ENCODE measurements around the gene LAMA5.

Gene LAMA5

DNA sequence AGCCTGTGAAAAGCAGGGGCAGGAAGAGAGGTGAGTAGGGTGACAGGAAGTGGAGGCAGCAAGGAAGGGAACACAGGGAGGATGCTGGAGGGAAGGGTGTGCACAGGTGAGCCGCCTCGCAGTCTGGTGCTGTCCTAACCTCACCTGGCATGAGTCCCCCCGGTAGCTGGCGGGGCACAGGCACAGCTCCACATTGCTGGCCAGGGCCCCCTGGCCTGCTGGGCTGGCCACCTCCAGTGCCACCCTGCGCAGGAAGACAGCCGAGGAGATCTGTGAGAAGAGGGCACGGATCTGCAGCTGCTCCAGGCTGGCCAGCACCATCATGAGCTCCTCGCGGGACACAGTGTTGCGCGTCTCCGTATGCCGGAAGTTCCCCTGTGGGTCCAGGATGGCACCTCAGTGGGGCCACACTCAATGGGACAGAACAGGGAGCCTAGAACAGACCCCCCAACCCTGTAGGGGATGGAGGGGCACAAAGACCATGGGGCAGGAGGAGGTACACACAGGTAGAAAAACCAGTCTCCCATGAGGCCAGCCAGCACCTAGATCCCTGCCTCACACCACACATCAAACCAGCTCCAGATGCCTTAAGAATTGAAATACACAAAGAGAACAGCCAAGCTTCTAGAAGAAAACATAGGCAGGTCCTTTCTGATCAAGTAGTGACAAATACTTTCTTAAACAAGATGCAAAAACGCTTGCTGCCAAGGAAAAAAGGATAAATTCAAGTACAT lies 41.8 kb downstream of the LAMA5 start:
- no peak for DNase-seq

DNA sequence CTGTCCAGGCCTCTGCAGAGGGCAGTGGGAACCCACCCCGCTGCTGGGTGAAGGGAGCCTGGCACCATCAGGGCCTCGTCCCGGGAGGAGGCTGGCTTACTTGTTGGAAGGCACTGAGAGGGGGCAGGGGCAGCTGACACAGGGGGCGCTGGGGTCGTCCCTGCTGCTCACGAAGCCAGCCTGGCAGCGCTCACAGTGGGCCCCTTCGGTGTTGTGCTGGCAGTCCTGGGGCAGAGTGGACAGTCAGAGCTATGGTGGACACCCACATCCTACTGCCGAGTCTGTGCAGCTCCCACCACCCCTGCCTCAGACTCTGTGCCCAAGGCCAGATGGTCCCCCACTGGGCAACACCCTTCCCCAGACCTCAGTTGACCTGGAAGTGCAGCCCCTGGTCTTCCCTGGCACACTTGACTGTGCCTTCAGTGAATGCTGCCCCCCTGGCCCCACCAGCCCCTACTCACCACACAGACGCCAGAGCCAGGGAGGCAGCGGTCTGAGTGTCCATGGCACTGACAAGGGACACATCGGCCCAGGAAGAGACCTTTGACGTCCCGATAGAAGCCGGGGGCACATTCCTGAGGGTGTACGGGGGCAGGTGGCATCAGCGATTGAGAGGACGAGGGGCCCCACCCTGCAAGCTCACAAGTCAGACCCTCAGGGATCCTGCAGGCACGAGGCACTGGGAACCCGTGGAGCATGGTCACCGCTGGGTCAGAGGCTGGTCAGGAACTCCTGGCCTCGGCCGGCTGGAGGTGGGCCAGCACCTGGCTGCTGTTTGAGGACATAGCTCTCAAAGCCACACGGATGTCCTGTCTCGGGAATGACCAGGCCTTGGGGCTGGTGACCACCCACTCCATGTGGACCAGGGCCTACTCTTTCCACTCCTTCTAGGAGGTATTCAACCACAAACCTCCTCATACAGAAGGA lies 42.9 kb downstream of the LAMA5 start:
- DNase-seq, result no peak

DNA sequence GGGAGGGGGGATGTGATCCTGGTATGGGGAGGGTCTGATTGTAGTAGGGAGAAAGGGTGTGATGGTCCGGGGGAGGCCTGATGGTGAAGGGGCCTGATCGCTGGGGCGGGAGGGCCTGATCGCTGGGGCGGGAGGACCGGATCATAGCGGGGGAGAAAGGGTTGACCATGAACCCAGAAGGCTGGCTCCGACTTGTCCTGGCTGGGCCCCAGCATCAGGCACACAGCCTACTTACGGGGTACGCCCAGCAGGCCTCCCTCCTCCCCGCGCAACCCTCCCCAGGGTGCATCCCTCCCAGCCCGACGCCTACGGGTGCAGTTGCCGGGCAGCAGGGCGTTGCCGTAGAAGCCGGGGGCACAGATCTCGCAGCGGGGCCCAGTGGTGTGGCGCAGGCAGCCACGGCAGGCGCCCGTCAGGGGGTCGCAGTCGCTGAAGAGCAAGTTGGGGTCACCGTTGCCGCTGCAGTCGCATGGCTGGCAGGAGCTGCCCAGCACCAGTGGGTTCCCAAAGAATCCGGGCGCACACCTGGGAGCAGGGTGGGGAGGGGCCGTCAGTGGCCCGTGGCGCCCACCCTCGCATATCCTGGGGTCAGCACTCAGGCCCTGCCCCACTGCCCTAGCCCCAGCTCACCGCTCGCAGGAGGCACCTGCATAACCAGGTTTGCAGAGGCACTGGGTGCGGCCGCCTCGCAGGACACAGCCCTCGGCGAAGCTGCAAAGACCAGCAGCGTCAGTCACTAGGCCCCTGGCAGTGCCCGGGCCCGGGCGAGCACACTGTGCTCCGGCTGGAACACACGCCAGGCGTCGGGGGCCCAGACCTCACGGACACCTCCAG lies 43.7 kb downstream of the LAMA5 start:
- DNase-seq, result no peak

DNA sequence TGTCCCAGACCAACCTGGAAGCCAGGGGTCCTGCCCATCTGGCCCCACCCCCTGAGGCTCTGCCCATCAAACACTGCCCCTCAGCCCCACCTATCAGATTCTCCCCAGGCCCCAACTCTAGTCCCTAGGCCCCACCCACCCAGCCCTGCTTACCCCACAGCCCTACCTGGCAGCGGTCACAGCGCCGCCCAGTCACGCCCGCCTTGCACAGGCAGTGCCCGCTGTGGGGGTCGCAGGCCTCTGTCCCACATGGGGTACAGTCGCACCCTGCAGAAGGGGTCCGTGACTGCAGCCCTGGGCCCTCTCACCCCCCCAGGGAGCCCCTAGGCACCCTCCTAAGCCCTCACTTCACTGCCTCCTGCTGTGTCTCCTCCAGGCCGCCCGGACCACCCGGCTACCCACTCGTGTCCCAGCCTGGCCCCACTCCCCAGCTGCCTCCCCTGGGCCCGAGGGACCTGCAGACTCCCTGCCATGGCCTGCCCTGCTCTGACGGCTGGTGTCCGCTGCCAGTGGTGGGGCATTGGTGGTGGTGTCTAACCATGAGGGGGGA lies 44.5 kb downstream of the LAMA5 start:
- DNase-seq, result no peak

DNA sequence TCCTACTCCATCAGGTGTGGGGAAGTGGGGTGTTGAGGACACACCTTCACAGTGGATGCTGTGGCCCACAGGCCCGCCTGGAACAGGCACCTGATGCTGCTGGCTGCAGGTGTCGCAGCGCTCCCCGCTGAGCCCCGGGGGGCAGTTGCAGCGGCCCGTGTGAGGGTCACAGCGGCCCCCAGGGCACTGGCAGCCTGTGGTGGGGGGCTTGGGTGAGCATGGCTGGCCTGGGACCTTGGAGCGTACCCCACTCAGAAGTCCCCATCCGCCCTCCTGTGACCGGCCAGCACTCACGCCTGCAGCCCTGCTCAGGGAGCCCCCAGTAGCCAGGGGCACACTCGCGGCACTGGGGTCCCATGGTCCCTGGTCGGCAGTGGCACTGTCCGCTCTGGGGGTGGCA lies 45.1 kb downstream of the LAMA5 start:
- DNase-seq, result no peak

DNA sequence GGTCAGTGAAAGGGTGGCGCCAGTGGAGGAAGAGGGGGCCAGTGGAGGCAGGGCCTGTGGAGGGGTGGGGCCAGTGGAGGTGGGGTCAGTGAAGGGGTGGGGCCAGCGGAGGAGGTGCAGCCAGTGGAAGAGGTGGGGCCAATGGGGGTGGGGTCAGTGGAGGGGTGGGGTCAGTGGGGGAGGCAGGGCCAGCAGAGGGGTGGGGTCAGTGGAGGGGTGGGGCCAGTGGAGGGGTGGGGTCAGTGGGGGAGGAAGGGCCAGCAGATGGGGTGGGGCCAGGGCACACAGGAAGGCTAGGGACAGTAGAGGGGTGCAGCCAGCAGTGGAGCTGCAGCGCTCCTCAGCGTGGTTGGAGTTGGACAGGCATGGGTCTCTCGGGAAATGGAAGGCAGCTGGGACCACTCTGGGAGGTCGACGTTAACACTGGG lies 45.6 kb downstream of the LAMA5 start:
- no peak for DNase-seq

DNA sequence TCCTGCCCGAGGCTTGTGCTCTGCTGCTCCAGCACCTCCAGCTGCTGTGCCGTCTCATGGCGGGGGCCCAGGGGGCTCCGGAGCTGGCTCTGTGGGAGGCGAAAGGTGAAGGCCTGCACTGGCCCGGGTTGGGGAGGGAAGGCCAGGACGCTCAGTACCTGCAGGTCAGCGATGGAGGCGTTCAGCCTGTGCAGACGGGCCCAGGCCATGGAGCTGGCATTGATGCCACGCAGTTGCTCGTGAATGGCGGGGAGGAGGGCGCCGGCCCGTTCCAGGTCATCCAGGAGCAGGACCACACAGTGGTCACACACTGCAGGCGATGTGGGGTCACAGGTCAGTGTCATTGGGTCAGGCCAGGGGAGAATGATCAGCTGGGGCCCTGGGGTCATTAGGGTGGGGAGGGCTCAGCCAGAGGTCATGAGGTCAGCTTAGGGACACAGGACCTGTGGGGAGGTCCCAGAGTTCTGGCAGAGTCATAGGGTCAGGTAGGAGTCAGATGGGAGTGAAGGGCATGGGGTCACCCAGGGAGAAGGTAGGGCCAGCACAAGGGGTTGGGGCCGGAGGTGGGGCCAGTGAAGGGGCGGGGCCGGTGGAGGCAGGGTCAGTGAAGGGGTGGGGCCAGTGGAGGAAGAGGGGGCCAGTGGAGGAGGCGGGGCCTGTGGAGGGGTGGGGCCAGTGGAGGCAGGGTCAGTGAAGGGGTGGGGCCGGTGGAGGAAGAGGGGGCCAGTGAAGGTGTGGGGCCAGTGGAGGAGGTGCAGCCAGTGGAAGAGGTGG lies 46.3 kb downstream of the LAMA5 start:
- DNase-seq, result no peak

DNA sequence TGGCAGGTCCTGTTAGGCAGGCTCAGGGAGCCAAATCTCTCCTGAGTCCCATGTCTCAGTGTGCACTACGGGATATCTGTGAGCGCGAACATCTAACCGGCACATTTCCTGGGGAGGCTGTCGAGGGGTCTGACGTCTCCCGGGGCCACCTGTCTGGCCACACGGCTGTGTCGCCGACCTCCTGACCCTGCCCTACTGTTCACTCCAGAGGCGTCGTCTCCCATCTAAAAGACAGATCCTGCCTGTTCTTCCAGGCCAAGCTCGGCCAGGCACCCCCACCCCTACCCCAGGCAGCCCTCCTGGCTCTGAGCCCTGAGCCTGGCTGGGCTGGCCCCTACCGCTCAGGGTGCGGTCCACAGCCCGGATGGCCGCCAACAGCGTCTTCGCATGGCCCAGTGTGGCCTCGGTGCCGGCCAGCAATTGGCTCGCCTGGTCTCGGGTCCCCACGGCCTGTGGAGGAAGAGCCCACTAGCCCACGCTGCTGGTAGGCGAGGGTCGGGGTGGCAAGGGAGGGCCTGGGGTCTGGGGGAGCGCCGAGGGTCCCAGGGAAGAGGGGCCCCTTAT lies 47.7 kb downstream of the LAMA5 start:
- no peak for DNase-seq

DNA sequence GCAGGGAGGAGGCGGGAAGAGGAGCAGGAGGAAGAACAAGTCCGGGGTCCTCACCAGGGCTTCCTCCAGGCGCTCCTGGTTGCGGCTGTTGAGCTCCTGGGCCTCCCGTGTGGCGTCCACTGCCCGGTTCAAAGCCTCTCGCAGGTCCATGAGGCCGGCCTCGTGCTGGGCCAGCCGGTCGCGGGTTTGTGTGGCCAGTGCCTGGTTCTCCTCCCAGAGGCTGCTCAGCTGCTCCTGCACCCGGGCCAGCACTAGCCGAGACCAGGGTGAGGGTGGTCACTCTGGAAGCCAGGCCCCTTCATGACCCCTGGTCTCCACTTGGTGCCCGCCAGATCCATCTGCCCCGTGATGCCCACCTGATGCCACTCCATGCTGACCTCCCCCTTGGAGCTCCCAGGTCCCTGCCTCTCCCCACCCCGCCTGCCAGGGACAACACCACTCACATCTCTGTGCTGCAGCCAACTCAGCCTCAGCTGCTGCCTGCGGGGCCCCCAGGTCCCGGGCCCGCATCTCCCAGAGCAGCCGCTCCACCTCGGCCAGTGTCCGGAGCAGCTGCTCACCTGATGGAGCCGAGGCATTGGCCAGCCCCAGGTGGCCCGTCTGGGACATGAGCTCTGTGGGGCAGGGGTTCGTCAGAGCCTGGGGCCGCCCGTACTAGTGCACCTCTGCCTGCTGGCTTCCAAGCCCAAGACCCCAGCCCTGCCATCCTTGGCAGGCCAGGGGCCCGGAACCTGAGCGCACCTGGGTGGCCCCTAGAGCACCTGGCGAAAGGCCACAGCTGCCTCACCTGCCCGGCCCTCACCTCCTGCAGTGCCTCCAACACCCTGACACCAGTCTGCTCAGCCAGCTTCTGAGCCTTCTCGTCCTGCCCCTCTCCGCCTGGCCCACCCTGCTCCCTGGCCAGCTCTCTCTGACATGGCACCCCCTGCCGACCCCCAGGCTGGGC lies 48.4 kb downstream of the LAMA5 start:
- DNase-seq, result no peak

DNA sequence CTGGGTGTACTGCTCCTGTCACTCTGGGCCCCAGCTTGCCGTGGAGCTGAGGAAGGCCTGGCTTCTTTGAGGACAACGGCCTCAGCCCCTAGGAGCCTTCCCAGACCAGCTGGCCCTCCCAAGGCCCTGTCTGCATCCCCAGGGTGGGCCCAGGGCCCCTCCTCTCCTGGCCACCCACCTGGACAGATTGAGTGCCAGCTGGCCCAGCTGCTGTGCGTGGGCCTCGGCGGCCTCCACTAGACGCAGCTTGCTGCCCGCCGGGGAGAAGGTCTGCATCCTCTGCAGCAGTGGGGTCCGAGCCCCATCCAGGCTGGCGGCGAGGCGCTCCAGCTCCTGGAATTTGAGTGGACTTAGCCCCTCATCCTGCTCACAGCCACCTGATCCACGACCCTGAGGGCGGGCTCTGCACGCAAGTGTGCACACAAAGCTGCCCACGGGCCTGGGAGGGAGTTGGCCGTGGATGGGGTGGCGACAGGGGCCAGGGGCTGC lies 49.9 kb downstream of the LAMA5 start:
- no peak for DNase-seq

DNA sequence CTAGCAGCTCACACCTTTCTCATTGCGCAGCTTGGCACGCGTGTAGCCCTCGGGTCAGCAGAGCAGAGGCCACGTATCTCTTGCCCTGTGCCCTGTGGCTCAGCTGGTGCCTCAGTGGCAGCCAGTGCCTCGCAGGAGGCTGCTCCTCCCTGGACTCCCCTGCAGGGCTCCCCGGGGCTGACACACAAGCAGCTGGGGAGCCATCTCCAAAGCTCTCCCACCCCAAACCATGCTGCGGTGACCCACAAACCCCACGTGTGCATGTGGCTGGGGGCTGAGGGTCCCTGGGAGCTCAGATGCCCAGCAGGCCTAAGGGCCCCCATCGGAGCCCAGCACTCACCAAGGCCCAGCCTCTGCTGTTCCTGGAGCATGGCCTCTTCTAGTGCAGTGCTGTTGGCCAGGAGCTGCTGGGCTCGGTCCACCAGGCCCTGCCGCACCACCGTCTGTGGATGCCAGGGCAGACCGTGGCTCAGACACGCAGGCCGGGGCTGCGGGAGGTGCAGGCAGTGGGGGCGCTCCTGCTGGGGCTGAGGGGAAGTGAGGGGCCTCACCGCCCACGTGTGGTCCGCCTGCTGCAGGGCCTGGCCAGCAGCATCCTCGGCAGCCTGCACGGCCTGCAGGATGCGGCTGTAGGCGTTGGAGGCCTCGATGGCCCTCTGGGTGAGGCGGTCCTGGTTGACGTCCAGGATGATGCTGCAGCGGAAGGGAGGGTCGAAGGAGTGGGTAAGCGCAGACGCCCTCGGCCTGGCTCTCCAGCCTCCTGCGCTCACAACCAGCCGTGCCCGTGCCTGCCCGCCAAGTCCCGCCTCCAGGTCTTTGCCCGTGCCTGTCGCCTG lies 50.6 kb downstream of the LAMA5 start:
- DNase-seq, result no peak

DNA sequence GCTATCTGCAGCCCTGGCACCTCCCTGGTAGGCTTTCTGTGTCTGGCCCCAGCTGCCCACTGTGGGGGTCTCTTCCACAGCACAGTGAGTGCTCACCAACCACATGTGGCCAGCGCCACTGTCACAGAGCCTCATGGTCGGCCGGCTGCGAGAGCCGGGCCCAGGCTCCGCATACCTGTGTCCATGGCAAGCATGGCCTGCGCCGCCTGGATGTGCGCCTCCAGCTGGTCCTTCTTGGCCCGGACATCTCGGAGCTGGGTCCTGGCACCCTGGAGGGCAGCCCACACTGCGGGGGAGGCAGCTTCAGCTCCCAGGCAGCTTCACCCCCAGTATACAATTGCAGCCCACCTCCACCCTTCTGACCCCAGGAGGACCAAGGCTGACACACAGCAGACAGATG lies 51.3 kb downstream of the LAMA5 start:
- DNase-seq, result no peak

DNA sequence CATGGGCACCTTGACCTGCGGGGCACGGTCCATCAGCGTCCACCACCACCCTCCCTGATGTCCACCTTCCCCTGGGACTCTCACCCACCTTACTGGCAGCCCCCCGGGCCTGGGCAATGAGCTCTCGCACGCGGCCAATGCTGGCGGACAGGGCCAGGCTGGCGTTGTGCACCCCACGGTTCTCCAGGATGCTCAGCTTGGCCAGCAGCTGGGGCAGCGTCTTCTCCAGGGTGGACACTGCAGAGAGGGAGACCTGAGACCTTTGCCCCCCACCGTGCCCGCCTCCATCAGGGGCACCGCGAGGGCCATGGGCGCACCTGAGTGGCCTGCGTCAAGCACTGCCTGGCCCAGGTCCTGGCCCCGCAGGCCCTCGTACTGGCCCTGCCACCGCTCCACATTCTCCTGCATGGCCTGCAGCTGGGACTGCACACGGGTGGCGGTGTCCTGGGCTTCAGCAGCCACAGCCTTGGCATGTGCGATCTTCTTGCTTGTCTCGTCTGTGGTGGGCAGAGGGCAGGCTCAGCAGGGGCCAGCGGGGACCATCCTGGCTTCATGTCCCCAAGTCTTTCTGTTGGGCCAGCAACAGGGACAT lies 52.3 kb downstream of the LAMA5 start:
- no peak for DNase-seq

DNA sequence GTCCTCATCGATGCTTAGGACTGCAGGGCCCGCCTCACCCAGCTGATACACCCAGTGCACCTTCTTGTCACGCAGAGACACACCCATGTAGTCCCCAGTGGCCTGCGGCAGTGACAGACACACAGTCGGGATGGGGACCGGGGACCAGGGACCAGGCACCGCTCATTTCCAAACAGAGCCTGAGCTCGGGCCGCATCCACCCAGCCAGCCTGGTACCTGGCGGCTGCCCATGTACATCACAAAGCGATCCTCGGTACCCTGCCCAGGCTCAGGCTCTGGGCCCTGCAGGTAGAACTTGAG lies 52.8 kb downstream of the LAMA5 start:
- no peak for DNase-seq

DNA sequence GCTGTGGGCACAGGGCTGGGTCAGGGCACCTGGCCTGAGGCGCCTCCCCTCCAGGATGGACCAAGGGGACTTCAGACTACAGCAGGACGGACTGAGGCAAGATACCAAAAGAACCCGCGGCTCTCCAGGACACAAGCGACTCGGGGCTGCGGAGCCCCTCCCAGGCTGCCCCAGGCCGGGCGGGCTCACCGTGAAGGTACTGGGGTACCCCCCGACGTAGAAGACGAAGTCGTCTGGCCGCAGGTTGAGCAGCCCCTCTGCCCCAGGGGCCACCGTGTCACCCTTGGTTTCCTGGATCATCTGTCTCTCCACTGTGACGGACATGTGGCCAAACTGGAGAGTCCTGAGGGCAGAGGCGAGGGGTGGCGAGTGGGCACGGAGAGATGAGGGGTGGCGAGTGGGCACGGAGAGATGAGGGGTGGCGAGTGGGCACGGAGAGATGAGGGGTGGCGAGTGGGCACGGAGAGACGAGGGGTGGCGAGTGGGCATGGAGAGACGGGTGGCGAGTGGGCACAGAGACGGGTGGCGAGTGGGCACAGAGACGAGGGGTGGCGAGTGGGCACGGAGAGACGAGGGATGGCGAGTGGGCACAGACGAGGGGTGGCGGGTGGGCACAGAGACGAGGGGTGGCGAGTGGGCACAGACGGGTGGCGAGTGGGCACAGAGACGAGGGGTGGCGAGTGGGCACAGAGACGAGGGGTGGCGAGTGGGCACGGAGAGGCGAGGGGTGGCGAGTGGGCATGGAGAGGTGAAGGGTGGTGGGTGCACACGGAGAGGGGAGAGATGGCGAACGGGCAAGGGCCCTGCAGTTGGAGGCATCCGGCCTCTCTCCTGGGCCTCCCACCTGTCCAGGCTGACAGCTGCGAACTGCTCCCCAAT lies 53.4 kb downstream of the LAMA5 start:
- DNase-seq, result no peak

DNA sequence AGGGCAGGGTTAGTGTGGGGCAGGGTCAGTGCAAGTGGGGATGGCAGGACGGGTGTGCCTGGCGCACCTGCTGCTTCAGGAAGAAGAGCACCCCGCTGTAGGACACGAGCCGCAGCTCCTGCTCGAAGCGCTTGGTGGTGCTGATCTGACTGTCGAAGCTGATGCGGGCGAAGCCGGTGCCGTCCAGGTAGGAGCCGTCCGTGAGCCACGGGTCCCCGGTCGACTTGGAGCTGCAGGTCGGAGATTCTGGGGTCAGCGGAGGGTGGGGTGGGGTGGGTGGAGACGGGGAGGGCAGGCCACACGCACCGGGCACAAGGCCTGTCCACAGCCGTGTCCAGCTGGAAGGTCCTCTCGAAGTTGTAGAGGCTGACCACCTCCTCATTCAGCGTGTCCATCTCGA lies 54.1 kb downstream of the LAMA5 start:
- no peak for DNase-seq

DNA sequence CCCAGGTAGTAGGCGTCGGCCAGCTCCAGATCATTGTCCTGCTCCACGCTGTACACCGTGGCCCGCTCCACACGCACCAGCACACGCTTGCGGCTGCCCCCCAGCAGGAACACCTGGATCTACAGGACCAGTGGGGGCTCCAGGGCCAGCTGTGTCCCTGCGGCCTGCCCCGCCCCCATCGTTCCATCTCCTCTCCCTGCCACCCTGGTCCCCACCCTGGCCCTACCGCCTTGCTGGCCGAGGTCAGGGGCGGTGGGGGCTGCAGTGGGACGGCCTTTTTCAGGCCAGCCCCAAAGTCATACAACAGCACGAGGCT lies 54.5 kb downstream of the LAMA5 start:
- DNase-seq, result no peak

All from CD4-positive, alpha-beta T cell treated with Interferon gamma for 1 hour (primary cell).